Endometrial microvascular endothelial cells (primary cell): ENCODE measurements around the gene ARFRP1. TPM values are rescaled to one million over a fixed set of nuclear protein-coding genes. Genes with fewer than 3 reads are reported as not detected.

ENCODE experiments used
- in situ Hi-C: cut with HindIII; loops from 2 replicates; pipeline ENCODE4 v1.10.0; 2017; ENCODE audit warnings: low sequenced_read_pairs, low pct_unique_long_range_greater_than_20kb; ENCODE audit errors: inconsistent ontology term
- total RNA-seq: library from RNA; depleted of rRNA; stranded (reverse); fragments of >200 nt; gene quantifications from one replicate; pipeline ENCODE4 v1.2.3, GENCODE V29; 2015; ENCODE audit errors: inconsistent ontology term

ARFRP1 gene
- total RNA-seq, 1 donor from 2014 or later, result 55.7 TPM

- in situ Hi-C loops, result no loop called here
Measured at GRCh38 chr20:63705232-63706026, 2.3 kb downstream of the ARFRP1 start.

- in situ Hi-C loops, result no loop called here
Measured at GRCh38 chr20:63704749-63705117, 3.0 kb downstream of the ARFRP1 start.

DNA sequence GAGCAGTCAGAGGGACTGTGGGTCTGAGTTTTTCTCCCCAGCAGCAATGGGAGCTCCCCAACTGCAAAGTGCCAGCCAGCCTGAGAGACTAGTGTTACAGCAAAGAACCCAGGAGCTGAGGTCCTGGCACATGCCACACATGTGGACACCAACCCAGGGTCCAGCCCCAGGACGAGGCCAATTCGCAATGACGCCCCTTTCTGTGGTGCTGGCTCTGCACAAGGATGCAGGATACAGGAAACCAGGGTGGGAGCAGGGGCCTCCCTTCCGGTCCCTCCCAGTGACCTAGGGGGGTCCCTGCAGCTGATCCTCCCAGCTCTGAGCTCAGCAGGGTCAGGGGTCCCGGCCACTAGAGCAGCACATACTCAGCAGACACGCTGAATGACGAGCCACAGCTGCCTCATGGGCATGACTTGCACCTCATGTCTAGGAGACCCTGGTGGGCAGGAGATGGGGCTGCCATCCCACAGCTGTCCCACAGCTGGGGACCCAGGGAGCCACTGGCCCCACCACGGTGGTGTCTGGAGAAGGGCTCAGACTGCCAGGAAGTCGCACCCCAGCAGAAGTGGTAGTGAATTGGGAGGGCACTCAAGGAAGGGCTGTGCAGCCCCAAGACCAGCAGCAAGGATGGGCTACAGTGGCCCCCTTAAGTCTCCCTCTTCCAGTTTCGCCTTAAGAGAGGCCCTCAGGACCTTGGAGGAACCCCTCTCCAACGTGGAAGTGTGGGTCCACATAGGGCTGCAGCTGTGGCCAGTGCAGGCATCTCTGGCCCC lies 3.6 kb downstream of the ARFRP1 start:
- in situ Hi-C loops, result no loop called here

GRCh38 chr20:63703471-63703975 lies 4.3 kb downstream of the ARFRP1 start:
- in situ Hi-C loops, result no loop called here

DNA sequence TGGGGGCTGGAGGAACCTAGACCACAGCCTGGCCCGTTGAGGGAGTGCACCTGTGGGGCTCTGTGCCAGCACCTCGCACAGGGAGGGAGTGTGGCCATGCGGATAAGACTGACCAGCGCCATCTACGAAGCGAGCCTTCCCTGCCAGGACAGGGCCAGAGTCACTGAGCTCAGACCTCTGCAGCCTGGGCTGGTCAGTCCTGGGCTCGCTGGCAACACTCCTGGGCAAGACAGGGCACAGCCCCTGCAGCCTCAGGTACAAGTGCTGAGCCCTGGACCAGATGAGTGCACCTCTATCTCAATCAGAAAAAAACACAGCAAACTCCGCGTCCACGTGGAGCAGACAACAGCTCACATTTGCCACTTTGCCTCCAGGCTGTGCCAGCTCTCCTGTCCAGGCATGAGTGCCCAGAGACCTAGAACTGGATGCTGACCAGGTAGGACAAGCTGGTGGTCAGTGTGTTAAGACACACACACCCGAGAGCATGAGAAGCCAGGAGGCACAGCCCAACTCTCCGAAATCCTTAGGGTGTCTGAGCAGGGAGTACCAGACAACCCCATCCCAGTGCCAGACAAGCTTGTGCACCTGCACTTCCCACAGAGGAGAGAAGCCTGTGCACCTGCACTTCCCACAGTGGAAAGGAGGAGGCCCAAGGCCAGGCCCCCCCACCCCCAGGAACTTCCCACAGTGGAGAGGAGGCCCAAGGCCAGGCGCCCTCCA lies 4.9 kb downstream of the ARFRP1 start:
- in situ Hi-C loops, result no loop called here

DNA sequence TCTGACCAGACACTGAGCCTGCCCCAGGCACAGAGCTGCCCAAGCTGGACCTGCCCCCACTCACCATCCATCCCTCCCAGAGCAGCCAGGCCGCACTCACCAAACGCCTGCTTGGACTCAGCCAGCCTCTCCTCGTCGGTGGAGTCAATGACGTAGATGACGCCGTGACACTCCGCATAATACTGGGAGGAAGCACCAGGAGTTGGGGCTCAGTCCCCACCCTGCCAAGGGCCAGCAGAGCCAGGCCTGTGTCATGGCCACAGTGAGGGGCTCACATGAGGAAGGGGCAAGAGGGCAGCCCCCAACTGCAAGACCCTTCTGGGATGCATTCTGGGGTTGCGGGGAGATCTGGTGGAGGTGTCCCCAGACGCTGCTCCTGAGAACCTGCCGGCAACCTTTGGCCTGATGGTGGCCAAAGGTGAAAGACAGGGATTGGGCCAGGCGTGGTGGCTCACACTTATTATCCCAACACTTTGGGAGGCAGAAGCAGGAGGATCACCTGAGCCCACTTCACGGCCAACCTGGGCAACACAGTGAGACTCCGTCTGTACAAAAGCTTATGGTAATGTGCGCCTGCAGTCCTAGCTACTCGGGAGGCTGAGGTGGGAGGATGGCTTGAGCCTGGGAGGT lies 5.6 kb downstream of the ARFRP1 start:
- in situ Hi-C loops, result no loop called here

GRCh38 chr20:63701329-63702035 lies 6.3 kb downstream of the ARFRP1 start:
- in situ Hi-C loops, result no loop called here

DNA sequence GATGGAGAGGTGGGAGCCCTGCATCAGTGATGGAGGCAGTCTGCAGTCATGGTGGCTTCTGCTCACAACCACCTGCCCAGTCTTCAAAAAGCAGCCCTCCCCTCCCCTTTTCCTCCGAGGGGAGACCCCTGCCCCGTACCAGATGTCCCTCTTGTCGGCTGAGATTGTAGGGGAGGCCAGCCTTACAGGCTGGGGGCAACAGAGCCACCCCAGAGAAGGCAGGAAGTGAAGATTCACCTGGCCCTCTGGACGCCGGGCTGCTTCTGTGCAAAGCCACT lies 6.8 kb downstream of the ARFRP1 start:
- in situ Hi-C loops, result no loop called here

DNA sequence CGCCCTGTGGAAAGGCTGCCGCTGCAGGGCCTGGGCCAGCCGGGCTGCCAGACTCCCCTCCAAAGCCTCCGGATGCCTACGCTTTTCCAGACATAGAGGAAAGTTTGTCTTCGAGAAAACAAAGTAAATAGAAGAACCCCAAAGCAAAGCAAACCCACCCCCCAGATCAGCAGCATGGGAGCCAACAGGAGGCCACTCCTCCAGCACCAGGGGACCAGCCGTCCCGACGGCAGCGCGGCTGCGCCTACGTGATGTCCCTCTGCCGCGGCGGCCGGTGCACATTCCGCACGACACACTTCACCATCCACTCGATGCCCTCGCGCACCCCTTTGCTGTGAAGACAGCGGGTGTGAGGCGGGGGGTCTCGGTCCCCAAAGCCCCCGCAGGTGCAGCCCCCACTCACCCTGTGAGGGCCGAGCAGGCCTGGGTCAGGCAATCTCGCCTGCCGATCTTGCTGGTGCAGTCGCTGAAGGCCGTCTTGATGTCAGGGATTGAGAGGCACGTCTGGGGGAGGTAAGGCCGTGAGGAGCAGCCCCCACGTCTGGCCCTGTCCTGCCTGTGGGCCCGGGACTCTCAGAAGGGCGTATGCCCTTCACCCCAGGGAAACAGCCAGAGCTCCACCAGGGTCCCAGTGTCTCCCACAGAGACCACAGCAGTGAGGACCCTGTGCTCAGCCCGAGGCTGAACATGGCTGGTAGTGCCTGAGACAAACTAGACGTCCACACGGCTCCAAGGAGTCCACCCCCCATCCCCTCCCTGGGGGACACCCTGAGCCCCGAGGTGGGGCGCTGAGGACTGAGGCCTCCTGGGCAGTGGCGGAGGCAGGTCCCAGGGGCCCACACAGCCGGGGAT lies 7.4 kb downstream of the ARFRP1 start:
- in situ Hi-C loops, result no loop called here

DNA sequence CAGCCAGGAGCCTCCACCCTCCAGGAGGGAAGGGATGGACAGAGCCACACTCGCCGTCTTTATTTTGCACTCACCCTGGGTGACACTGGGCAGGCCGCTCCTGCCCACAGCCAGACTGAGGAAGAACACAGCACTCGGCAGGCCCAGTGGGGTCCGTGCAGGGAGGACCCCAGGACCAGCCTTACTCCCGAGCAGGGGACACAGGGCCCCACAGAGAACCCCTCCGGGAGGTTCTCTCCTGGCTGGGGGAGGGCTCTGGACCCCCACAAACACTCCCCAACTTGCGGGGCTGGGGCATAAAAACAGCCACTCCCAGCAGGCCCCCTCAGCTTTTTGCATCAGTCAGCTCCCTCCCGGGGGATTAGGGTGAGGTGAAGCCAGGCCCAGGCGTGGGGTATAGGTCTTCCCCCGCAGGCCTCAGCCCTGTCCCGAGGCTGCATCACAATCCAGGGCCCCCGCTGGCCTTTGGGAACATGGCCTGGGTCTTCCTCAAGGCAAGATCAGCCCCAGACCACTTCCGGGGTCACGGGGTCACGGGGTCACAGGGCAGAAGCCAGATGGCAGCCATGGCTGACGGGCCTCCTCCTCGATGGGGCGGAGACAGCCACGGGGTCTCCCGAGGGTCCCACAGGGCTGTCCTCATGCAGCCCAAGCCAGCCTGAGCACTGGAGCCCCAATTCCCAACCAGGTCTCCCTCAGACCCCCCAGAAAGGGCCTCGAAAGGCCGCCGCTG lies 8.1 kb downstream of the ARFRP1 start:
- in situ Hi-C loops, result no loop called here

DNA sequence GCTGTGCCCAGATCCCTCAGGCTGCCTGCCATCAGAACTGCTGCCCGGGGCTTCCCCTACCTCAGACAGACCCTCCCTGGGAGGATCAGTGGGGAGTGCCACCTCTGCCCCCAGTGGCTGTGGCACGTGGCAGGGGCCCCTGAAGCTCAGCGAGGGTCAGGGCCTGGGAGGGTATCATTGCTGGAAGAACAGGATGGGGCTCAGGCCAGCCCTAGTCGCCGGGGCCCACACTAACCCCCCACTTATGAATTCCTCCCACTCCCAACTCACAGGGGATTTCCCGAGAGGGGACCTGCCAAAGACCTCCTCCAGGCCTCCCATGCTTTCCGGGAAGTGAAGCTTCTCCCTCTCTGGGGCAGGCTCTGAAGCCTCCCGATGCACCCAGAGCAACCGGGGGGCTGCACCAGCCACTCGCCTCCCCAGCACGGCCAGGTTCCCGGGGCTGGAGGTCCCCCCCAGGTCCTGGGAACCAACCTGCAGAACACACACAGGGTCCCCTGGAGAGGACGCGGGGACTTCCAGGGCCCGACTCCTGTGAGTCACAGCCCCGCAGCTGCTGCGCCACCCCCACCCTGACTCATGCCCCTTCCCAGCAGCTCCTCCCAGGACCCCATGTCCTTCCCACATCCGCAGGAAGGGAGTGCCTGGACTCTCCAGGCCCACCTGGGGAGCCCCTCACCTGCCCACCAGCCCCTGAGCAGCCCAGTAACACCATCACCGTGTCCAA lies 8.9 kb downstream of the ARFRP1 start:
- in situ Hi-C loops, result no loop called here

GRCh38 chr20:63697868-63698545 lies 9.8 kb downstream of the ARFRP1 start:
- in situ Hi-C loops, result no loop called here

- in situ Hi-C loops, result no loop called here
Measured at GRCh38 chr20:63697357-63697867, 10.4 kb downstream of the ARFRP1 start.

- in situ Hi-C loops, result no loop called here
Measured at GRCh38 chr20:63696628-63697356, 11.0 kb downstream of the ARFRP1 start, which contains the start of gene TNFRSF6B. Gene TNFRSF6B (plus strand): TSS chr20:63696652. CDS start chr20:63696768, 116 bp downstream.

- in situ Hi-C loops, result no loop called here
Measured at GRCh38 chr20:63696306-63696627, 11.5 kb downstream of the ARFRP1 start.
